GM12872 (cell line): ENCODE data around the gene ARL16.

Experiments used
- TF ChIP-seq, protein P1 (sequence below): IDR thresholded peaks from 3 replicates; pipeline ENCODE4 v1.5.1; 2011; ENCODE audit warnings: low read depth, mild to moderate bottlenecking, low read length, moderate library complexity; ENCODE audit not compliant: insufficient read depth

ARL16 gene

DNA sequence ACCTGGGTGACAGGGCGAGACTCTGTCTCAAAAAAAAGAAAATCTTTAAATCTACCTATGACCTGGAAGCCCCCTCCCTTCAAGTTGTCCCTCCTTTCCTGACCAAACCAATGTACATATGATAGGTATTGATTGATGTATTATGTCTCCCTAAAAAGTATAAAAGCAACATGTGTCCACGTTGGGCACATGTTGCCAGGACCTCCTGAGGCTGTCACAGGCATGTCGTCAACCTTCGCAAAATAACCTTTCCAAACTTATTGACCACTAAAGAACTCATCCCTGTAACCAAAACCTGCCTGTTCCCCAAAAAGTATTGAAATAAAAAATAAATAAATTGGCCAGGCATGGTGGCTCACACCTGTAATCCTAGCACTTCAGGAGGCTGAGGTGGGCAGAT lies 21.6 kb downstream of the ARL16 start:
- TF ChIP-seq, protein P1, sequence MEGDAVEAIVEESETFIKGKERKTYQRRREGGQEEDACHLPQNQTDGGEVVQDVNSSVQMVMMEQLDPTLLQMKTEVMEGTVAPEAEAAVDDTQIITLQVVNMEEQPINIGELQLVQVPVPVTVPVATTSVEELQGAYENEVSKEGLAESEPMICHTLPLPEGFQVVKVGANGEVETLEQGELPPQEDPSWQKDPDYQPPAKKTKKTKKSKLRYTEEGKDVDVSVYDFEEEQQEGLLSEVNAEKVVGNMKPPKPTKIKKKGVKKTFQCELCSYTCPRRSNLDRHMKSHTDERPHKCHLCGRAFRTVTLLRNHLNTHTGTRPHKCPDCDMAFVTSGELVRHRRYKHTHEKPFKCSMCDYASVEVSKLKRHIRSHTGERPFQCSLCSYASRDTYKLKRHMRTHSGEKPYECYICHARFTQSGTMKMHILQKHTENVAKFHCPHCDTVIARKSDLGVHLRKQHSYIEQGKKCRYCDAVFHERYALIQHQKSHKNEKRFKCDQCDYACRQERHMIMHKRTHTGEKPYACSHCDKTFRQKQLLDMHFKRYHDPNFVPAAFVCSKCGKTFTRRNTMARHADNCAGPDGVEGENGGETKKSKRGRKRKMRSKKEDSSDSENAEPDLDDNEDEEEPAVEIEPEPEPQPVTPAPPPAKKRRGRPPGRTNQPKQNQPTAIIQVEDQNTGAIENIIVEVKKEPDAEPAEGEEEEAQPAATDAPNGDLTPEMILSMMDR: no peak

GRCh38 chr17:81660441-81660840 lies 23.2 kb downstream of the ARL16 start:
- TF ChIP-seq, protein P1: no peak

- TF ChIP-seq, protein P1: no peak
Measured at GRCh38 chr17:81659038-81659437, 24.6 kb downstream of the ARL16 start.

DNA sequence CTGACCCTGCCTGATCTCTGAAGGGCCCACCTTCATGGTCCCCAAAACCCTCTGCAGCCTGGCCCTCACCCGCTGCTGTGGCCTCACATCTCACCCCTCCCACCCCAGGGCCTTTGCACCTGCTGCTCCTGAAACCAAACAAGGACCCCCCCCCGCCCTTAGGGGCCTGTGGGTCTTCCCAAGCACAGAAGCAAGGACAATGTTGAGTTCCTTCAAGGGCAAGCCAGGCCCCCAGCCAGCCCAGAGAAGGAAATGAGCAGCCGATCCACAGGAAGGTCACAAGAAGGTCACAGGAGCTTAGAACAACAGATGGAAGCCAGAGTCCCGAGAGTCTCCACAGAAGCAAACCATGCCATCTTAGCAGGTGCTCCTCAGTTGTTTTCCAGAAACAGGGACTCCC lies 26.8 kb downstream of the ARL16 start:
- TF ChIP-seq, protein P1: no peak

- TF ChIP-seq, protein P1: no peak
Measured at GRCh38 chr17:81656118-81656743, 27.4 kb downstream of the ARL16 start, which contains the start of gene PDE6G. TSS of gene PDE6G (minus strand) at chr17:81656542. CDS start at chr17:81653305, 3,237 bp downstream.

DNA sequence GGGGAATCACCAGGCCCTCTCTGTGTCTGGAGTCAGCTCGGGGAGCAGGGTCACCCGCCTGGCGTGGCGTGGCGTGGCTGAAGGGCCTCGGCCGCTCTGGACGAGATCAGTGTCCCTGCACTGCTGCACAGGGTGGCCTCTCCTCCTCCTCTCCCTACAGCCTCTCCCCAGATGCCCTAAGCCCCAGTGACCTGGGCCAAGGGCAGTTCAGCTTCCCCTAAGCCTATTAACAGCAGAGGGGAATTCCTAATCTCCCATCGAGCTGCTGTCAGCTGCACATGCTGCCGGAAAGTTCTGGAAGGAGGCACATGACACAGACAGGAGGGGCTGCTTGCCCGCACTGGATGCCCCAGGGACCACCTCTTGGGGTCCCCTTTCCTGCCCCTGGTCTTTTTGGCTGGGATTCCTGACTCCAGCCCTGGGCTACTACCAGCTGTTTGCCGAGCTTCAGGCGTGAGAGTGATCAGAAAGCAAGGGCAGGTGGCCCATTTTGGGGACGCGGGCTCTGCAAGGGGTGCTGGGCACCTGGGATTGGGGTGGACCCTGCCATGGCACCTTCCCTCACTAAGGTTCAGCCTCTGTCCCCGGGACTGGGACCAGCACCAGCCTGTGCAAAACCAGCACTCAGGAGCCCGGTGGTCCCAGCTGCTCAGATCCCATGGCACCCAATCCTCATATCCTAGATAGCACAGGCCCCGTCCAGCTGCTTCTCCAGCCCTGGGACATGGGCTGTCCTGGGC lies 28.0 kb downstream of the ARL16 start:
- TF ChIP-seq, protein P1: no peak

- TF ChIP-seq, protein P1: no peak
Measured at GRCh38 chr17:81652906-81653771, 30.5 kb downstream of the ARL16 start.
